RCC 7860 (cell line): ENCODE measurements around the gene ZCCHC24.

ENCODE experiments used
- DNase-seq: peaks from one replicate; pipeline ENCODE4 v3.0.0-alpha.2; 2015; ENCODE audit warnings: low spot score
- FAIRE-seq: peaks from 2 replicates; lab custom pipeline; 2012; peaks lifted over from hg19 to GRCh38; lab: Jason Lieb, UNC

The ZCCHC24 gene

DNA sequence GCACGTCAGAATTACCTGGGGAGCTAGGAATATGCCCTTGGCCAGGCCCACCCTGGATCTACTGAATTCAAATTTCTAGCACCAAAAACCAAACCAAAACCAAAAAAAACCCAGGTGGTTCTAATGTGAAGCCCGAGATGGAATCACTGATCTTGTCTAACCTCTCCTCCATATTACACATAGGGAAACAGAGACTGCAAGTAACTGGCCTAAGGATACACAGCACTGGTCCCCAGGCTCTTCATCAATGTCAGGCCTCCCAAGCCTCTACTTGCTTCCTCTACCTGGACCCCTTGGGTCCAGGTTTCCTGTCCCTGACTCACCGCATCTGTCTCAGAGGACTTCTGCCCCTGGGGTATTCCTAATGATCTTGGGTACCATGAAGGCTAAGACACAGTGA lies 30.7 kb downstream of the ZCCHC24 start:
- DNase-seq: no peak
- no peak for FAIRE-seq

DNA sequence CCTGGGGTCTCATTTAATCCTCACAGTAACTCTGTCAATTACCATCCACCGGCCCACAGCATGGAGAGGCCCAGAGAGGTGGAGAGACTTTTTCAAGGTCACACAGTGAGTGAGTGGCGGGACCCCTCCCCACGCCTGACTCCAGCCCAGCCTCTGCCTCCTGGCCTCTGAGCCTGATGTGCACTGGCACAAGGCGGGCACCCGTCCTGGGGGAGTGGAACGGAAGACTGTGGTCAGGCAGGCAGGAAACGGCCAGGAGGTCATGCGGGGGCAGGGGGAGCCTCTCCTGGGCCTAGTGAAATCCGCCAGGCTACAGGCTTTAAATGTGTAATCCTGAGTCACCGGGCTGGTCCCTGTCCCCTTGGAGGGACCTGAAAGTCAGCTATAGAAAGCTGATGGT lies 32.2 kb downstream of the ZCCHC24 start:
- peak; percentile 85 for DNase-seq
- FAIRE-seq: peak; percentile 86

DNA sequence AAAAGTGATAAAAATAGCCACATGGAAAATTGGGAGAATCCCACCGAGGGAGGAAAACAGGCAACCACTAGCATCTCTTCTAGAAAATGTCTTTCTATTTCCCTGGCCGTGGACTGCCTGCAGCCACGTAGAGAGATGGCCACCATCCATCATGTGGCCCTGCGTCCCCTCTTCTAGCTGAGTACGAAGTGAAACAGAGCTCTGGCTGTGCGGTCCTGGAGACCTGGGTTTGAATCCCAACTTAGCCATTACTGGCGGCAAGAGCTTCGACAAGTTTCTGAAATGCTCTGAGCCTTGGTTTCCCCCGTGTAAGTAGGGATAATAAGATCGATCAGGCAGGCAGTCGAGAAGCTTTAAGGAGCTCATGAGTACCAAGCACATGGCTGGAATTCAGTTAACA lies 32.9 kb downstream of the ZCCHC24 start:
- FAIRE-seq (no peak), DNase-seq (no peak)

DNA sequence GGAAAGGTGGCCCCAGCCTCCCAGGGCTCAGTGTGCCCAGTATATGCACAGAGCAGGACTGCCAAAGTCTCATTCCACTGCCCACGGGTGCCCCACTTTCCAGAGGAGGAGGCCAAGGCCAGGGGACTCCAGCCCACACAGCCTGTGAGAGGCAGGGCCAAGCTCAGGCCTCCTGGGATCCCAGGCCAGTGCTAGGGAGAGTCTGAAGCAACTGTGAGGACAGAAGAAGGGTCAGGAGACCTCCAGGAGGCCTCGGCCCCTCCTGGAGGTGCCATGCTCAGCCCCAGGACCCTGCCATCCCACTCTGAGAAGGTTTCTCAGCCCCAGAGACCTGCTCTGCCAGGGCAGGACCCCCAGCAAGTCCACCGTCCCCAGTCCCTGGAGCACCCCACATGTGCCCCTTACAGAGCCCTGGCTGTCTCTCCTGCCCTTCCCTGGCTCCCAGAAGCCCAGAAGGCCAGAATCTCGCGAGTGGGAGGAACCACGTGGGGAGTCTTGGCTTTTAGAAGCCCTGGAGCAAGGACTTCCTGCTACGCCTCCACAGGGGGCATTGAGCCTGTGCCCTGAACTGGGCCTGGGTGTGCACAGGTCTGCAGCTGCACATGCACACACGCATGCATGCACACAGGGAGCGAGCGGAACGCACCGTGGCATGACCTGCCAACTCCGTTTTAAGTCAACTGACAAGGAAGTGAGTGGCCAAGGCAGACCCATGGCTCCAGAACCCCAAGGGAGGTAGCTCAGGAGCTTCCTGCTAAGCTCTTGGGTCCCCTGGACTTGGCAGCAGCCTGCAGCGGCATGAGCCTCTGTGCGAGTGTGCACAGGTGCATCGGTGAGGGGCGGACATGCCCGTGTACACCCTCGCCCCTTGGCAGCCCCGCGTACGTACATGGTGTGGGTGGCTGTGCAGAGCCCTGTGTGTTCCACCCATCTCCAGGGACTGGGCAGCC lies 33.6 kb downstream of the ZCCHC24 start:
- DNase-seq (no peak), FAIRE-seq (no peak)

DNA sequence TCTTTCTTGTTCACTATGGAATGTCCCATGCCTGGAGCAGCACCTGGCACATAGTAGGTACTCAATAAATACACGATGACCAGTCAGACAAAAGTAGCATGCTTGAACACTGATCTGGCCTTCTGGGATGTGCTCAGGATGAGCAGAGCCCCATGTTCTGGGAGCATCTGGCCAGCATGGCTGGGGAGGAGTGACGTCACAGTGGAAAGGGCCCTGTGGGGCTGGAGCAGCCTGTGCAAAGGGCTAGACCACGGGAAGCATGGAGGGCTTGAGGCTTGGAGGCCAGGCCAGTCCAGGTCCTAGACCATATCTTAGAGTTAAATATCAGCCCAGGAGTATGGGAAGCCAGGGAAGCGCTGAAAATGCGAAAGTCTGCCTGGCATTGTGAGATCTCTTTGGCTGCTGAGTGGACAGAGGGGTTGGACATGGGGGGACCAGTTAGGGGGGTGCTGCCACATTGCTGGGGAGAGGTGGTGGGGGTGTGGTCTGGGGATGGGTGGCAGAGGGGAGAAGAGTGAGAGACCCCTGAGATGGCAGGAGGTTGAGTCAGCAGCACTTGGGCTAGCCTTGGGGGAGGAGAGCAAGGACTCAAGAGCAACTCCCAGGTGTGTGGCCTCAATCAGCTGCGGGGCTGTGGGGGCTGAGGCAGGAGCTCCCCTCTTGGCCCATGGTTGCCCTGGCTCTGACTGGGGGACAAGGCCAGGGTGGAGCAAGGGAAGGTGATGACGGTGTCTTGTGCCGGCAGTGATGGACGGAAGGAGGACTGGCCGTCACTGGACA lies 34.9 kb downstream of the ZCCHC24 start:
- FAIRE-seq: no peak

DNA sequence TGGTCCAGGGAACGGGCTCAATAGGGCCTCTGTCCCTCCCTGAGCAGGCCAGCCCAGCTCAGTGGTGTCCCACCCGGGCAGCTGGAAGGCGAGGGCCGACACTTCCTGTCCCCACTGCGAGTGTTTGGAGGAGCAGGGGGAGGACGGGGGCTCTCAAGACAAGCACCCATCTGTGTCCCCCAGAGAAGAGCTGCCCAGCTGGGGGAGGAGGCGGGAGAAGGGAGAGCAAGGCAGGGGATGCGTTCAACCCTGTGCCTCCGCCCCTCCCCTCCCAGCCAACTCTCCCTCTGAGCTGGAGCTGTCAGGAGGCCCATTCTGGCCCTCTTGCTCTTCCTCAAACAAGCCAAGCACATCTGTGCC lies 35.7 kb downstream of the ZCCHC24 start:
- DNase-seq: no peak
- FAIRE-seq: no peak

More for the DNA sequence above, 34.9 kb downstream of the ZCCHC24 start:
- DNase-seq: no peak

DNA sequence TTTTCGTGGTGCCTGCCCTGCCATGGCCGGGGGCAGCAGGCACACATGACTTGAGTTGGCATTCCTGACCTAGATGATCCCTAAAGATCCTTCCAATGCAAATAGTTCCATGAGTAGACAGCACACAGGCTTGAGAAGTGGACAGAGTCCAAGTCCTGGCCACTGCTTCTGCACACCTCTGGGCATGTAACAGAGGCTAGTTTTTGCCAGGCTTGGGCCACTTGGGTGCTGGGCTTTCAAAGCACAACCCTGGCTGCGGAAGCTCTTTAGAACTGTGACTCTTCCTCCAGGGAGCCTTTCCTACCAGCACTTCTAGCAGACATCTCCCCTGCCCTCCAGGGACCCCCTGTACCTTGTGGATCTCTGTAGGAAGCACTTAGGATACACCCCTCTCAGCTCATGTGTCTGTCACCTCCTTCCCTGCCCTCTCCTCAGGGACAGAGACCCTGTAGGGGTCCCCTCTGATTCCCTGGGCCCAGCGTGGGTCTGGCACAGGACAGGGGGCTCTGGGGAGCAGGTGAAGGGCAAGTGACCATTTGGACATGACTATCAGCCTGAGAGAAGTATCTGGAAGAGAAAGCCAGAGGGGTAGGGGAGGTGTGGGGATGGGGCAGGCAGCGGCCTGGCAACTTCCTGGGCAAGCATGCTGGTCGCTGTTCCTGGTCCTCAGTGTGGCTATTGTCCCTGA lies 36.2 kb downstream of the ZCCHC24 start:
- no peak for FAIRE-seq
- no peak for DNase-seq

DNA sequence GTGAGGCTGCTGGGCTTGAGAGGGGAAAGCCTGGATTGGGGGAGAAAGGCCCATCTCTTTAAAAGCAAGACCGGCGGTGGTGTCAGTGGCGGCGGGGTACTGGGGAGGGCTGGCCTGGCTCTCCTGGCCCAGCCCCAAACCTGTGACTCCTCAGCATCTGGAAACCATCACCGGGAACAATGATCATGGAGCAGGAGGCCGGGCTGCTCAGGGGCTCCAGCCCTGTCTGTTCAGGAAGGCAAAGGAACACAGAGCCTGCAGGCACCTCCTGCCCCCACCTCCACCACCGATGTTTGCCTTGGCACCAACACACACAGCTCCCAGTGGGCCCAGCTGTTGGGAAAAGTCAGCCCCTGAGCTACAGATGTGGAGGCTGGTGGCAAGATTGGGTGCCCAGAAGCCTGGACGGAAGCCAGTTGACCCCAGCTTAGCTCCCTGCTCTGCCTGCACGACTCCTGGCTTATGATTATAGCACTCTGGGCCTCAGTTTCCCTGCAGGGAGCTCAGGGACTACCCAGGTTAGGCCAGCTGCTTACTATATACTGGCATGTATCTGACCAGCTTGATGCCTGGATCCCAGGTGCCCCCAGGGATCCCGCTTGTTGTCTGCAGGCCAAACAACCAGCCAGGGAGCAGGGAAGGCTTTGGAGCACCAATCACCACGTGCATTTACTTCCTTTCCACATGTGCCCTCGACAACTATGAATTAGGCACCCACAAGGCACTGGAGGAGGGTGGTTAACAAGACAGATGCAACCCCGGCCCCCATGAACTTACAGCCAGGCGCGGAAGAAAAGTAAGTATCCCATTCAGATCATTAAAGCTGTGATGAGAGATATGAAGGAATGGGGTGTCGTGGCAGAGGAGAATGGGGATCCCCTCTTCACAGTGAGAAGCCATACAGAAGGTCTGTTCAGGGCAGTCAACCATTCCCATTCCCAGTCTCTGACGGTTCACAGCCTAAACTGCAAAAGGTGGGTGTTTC lies 37.3 kb downstream of the ZCCHC24 start:
- FAIRE-seq (no peak), DNase-seq (no peak)

DNA sequence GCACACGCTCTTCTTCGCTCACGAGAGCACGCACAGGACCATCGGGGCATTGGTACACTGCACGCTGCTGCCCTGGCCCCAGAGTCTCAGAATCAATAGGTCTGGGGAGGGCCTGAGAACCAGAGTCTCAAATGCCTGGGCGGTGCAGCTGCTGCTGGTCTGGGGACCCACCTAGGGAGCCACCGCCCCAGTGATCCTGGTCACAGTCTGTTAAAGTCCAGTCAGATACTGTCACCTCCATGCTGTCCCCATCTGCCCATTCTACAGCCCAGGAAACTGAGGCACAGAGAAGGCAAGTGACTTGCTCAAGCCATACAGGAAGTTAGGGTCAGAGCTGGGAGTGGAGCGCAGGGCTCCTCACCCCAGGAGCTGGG lies 38.0 kb downstream of the ZCCHC24 start:
- FAIRE-seq (no peak), DNase-seq (no peak)

DNA sequence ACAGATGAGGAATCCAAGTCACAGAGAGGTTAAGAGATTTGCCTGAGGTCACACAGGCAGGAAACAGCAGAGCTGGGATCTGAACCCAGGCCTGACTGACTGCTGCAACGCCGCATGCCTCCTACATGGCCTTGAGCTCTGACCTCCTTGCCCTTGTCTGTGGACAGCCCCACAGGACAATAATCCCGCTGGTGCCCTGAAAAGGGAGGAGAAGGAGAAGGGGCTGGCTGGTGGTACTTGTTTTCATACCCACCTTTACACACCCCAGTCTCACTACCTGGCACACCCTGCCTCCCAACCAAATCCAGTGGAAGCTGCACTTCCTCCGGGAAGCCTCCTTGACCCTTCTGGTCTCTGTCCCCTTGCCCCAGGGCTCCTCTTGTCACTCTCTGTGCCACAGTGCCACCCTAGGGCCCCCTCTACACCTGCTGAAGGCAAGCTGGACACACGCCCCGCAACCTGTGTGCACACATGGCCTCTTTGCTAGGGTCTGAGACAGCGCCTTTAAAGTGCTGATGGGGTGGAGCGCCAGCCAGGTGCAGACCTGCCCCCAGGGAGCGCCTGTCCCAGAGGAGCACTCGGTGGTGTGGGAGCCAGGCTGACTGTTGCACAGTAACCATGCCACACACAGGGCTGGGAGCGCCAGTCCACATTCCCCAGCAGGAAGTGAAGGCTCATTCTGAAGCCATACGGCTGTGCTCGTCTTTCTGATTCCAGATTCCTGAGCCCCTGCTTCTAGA lies 38.6 kb downstream of the ZCCHC24 start:
- no peak for DNase-seq
- no peak for FAIRE-seq

DNA sequence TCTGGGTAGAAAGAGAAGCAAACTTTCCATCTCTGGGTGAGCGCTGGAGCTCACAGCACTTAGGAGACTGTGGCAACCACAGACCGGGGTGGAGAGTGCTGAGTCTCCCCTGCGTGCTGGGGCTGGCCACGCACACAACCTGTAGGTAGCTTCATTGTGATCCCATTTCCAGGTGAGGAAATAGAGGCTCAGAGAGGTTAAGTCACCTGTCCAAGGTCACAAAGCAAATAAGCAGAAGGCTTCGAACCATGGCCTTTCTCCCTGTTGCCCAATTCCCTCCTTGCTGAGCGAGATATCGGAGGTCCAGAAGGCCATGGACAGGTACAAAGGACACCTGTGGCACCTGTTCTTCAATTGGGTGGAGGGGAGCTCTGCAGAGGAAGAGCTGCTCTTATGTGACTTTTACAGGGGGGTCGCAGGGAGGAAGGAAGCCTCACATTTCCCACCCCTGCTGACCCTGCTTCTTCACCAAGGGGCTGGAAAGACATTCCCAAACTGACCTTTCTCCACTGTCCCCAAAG lies 39.4 kb downstream of the ZCCHC24 start:
- no peak for FAIRE-seq
- no peak for DNase-seq

DNA sequence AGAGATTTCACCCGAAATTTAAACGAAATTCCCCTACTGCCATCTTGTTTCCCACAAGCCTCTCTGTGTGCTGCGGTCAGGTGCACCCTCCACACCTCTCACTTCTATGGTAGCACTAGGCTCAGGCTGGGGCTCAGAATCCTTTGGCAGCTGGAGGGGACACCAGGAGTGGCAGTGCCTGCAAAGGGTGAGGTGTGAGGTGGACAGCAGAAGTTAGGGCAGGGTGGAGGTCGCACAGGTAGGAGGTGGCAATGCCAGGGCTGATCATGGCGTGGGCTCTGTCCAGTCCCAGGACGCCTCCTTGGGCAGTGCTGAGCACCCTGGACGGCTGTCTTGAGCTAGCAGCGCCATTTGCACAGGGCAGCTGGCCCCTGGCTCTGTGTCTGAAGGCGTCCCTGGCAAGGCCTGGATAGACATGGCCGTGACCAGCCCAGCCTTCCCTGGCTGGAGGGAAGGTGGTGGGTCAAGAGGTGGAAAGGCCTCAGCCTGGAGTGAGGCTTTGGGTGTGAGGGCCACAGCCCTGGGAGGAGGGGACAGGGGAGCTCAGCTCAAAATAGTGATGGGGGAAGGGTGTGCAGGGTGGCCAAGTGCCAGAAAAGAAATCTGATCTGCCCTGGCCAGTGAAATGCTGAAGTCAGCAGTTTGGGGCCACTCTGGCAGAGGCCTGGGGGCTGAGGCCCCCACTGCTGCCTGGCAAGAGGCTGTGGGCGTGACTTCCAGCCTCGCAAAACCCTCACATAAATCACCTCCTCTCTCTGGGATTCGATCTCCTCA lies 40.0 kb downstream of the ZCCHC24 start:
- FAIRE-seq: no peak

DNA sequence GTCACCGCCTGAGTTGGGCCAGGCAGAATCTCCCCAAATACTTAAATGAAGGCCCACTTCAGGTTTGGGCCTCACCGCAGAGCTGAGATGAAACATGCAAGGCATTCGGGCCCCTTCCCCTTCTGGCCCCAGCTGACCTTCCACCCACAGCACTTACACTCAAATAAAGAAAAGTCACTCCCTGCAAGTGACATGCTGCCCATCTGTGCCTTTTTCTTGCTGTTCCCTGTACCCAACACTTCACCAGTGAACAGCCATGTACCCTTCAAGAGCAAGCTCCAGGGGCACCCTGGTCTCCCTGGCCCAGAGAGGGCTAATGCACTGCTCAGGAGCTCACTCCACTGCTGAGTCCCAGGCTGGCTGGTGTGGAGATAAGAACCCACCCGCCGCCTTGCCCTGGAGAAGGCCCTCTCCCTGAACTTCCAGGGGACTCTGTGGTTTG lies 40.7 kb downstream of the ZCCHC24 start:
- FAIRE-seq: no peak
- no peak for DNase-seq

More for the DNA sequence above, 40.0 kb downstream of the ZCCHC24 start:
- DNase-seq: no peak

DNA sequence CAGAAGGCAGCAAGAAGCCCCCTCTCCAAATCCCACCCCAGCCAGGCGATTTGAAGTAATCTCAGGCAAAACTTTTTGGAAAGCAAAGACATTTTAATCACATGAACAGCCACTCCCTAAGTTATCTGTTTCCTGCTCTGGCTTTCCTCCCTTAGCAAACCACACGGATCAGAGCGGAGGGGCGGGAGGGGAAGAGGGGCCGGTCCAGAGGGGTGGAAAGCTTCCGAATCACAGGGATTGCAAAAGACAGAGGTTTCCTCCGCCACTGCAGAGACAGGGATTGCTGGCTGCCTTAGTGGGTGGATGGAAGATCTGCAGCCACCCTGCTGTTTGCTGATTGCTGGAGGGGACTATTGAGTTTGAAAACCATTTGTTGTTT lies 41.2 kb downstream of the ZCCHC24 start:
- FAIRE-seq (no peak), DNase-seq (no peak)

DNA sequence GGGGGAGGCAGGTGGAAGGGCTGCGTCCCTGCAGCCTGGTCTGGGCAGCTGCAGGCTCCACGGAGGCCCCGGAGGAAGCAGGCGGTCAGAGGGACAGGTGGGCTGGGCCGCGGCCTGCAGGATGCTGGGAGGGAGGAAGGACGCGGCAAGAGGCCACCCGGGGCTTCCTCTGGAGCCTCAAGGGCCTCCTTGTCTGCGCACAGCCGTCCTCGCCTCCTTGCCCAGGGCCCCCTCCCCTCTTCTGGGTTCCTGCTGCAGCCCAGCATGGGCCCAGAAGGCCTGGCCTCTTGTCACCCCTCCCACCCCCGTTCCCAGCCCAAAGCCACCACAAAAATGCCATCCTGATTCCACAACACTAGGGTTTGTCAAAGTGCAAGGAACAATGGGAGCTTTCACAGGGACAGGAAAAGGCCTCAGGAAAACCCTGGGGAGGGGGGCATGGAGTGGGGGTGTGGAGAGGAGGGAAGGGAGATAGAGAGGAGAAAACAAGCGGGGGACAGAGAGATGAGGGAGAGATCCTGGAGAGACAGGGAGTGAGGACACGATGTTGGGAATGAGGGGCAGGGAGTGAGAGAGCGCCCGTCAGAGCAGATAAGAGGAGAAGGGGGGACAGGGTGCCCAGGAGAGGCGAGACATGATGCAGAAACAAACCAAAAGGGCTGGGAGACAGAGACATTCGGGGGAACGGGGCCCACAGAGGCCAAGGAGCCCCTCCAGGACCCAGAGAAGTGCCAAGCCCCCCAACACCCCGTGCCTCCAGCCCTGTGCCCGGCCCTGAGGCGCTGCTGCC lies 41.8 kb downstream of the ZCCHC24 start:
- FAIRE-seq: no peak

DNA sequence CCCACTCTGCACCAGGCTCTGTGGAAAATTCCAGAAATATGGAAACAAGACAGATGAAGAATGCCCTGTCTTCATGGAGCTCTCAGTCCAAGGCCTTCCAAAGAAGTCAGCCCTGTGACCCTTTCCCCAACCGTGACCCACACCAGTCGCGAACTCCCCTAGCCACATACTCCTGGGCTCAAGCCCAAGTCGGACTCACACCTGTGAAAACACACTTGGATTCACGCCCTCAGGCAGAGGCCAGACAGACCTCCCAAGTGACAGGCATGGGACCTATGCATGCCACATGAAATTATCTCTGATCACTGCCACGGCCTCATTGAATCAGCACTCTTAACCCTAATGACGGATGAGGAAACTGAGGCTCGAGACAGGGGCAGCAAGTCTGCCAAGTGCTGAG lies 42.5 kb downstream of the ZCCHC24 start:
- no peak for DNase-seq
- no peak for FAIRE-seq

More for the DNA sequence above, 41.8 kb downstream of the ZCCHC24 start:
- no peak for DNase-seq

DNA sequence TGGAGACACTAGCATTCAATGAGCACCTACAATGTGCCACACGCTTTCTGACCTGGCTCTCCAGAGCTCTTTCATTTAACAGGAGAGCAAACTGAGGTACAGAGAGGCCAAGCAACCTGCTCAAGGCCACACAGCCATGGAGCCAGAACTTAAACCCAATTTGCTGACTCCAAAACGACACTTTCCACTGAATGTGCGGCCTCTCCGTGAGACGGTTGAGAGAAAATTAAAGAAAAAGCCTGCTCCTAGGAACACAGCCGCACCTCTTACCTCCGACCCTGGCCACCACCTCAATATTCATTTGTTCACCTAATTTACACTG lies 42.8 kb downstream of the ZCCHC24 start:
- no peak for FAIRE-seq

More for the DNA sequence above, 42.8 kb downstream of the ZCCHC24 start:
- DNase-seq: no peak
